GM23338 (cell line): ENCODE results near the gene NGF.

Experiments used
- CREB1 ChIP-seq: fragments of 250-450 bp; sonication (Bioruptor Pico); IDR thresholded peaks from 2 replicates; pipeline ENCODE4 v1.5.0; 2020; ENCODE audit warnings: low read depth, mild to moderate bottlenecking, moderate library complexity
- CTCF ChIP-seq, 2 experiments: fragments of 200-600 bp in 1 of 2; sonication (generic) in 1 of 2; conservative IDR thresholded peaks; 2 replicates each; pipeline versions ENCODE4 v1.5.1 to v1.6.1; 2016 to 2017; ENCODE audit warnings: antibody characterized with exemption in 2 of 2, low read depth in 2 of 2, mild to moderate bottlenecking in 2 of 2, moderate library complexity in 1 of 2
- EZH2 ChIP-seq: fragments of 200-600 bp; sonication (generic); IDR thresholded peaks from one replicate; pipeline ENCODE4 v1.8.0; 2017; ENCODE audit warnings: antibody characterized with exemption, mild to moderate bottlenecking, low read depth; ENCODE audit not compliant: unreplicated experiment
- EZH2phosphoT487 ChIP-seq: fragments of 200-600 bp; sonication (generic); IDR thresholded peaks from one replicate; pipeline ENCODE4 v1.8.1; 2018; ENCODE audit warnings: antibody characterized with exemption; ENCODE audit not compliant: unreplicated experiment
- JUNB ChIP-seq: IDR thresholded peaks from one replicate; pipeline ENCODE4 v1.6.1; 2016; ENCODE audit warnings: antibody characterized with exemption; ENCODE audit not compliant: unreplicated experiment
- POLR2AphosphoS5 ChIP-seq: IDR thresholded peaks from 2 replicates; pipeline ENCODE4 v1.6.1; 2016; ENCODE audit warnings: antibody characterized with exemption, low read depth
- REST ChIP-seq: IDR thresholded peaks from one replicate; pipeline ENCODE4 v1.6.1; 2018; ENCODE audit warnings: antibody characterized with exemption; ENCODE audit not compliant: unreplicated experiment
- ZNF331 ChIP-seq: fragments of 250-450 bp; sonication (Bioruptor Pico); IDR thresholded peaks from 2 replicates; pipeline ENCODE4 v1.5.0; 2020; ENCODE audit warnings: low read depth, mild to moderate bottlenecking, moderate library complexity
- ZNF462 ChIP-seq: fragments of 250-450 bp; sonication (Bioruptor Pico); IDR thresholded peaks from 2 replicates; pipeline ENCODE4 v1.5.0; 2020; ENCODE audit warnings: mild to moderate bottlenecking, moderate library complexity

- TF ChIP-seq CTCF (conservative IDR thresholded peaks at IDR 0.05; ENCODE audit: low read depth in 2 of 2) (no peak), EZH2phosphoT487 (no peak), REST (no peak), POLR2AphosphoS5 (no peak), ZNF462 (CRISPR knock-in tag) (no peak), JUNB (no peak), EZH2 (no peak), CREB1 (no peak), ZNF331 (CRISPR knock-in tag) (no peak)
Measured at GRCh38 chr1:115365738-115366137, 27.7 kb upstream of the NGF start.
